OCI-LY1 (cell line): ENCODE data around the gene CREB3L1.

Experiments
- H2AFZ ChIP-seq: fragments of 200-600 bp; sonication (generic), shearing (Covaris generic); 2 replicates; pipeline ENCODE4 v1.6.0; 2014; ENCODE audit warnings: antibody characterized with exemption, mild to moderate bottlenecking, low read length
- H3F3A ChIP-seq: fragments of 200-600 bp; sonication (generic), shearing (Covaris generic); 2 replicates; pipeline ENCODE4 v1.6.0; 2014; ENCODE audit warnings: mild to moderate bottlenecking, antibody characterized with exemption, low read length, moderate library complexity; ENCODE audit not compliant: insufficient read depth
- H3K27ac ChIP-seq: fragments of 200-600 bp; sonication (generic); 2 replicates; pipeline ENCODE4 v1.5.1; 2014; ENCODE audit warnings: low read length, mixed run types, mild to moderate bottlenecking, low read depth; ENCODE audit not compliant: poor library complexity, severe bottlenecking
- H3K27me3 ChIP-seq: fragments of 200-600 bp; sonication (generic); 2 replicates; pipeline ENCODE4 v1.6.0; 2014; ENCODE audit warnings: antibody characterized with exemption, mild to moderate bottlenecking, low read length, moderate library complexity; ENCODE audit not compliant: insufficient read depth
- H3K36me3 ChIP-seq: fragments of 200-600 bp; sonication (generic); 2 replicates; pipeline ENCODE4 v1.6.1; 2014; ENCODE audit warnings: mild to moderate bottlenecking, antibody characterized with exemption, low read length, moderate library complexity, mixed read lengths; ENCODE audit not compliant: insufficient read depth
- H3K4me1 ChIP-seq: fragments of 200-600 bp; sonication (generic); 2 replicates; pipeline ENCODE4 v1.5.1; 2014; ENCODE audit warnings: mild to moderate bottlenecking, low read length, moderate library complexity; ENCODE audit not compliant: insufficient read depth, severe bottlenecking
- H3K4me2 ChIP-seq: fragments of 200-600 bp; sonication (generic), shearing (Covaris generic); 2 replicates; pipeline ENCODE4 v1.6.1; 2014; ENCODE audit warnings: low read length
- H3K4me3 ChIP-seq: fragments of 200-600 bp; sonication (generic); 2 replicates; pipeline ENCODE4 v1.5.1; 2014; ENCODE audit warnings: low read length, low read depth, mild to moderate bottlenecking, mixed read lengths; ENCODE audit not compliant: poor library complexity, severe bottlenecking
- H3K79me2 ChIP-seq: fragments of 200-600 bp; shearing (Covaris generic); 2 replicates; pipeline ENCODE4 v1.6.1; 2016; ENCODE audit warnings: mixed run types, low read length, mixed read lengths; ENCODE audit not compliant: insufficient read depth
- H3K9ac ChIP-seq: fragments of 200-600 bp; sonication (generic), shearing (Covaris generic); 2 replicates; pipeline ENCODE4 v1.6.1; 2014; ENCODE audit warnings: mild to moderate bottlenecking, low read length, mixed read lengths
- H3K9me2 ChIP-seq: fragments of 200-600 bp; sonication (generic), shearing (Covaris generic); 2 replicates; pipeline ENCODE4 v1.6.1; 2014; ENCODE audit warnings: low read depth, mild to moderate bottlenecking, low read length, mixed read lengths
- H3K9me3 ChIP-seq: fragments of 200-600 bp; shearing (Covaris generic); 2 replicates; pipeline ENCODE4 v1.6.1; 2014; ENCODE audit warnings: low read length, mixed read lengths
- H4K20me1 ChIP-seq: fragments of 200-600 bp; sonication (generic), shearing (Covaris generic); 2 replicates; pipeline ENCODE4 v1.6.0; 2016; ENCODE audit warnings: mild to moderate bottlenecking, low read length; ENCODE audit not compliant: insufficient read depth
- CTCF ChIP-seq: fragments of 200-600 bp; sonication (generic), shearing (Covaris generic); IDR thresholded peaks from 2 replicates; pipeline ENCODE4 v1.5.1; 2017; ENCODE audit warnings: mild to moderate bottlenecking, antibody characterized with exemption, low read length, moderate library complexity, mixed read lengths
- EZH2 ChIP-seq: fragments of 200-600 bp; sonication (generic), shearing (Covaris generic); IDR thresholded peaks from 2 replicates; pipeline ENCODE4 v1.8.0; 2017; ENCODE audit warnings: borderline replicate concordance, mixed run types, mild to moderate bottlenecking, antibody characterized with exemption, low read length, moderate library complexity, mixed read lengths

The CREB3L1 gene

GRCh38 chr11:46296059-46296527, 18.6 kb downstream of the CREB3L1 start:
- Histone ChIP-seq H4K20me1 (no peaks in the 10 kb centered on the region), H3K4me3 (peak overlapping the region; percentile 49), H3K9me2 (no peaks in the 10 kb centered on the region), H2AFZ (no peak overlapping the region), H3K4me1 (peaks cover 10% of the 10 kb centered on the region), H3K9ac (no peak overlapping the region; the same call in 1 of the 2 replicates), H3K4me2 (peak overlapping the region; percentile 64), H3K36me3 (no peaks in the 10 kb centered on the region), H3F3A (no peaks in the 10 kb centered on the region), H3K27me3 (0 out of 2 replicates have a peak, but pooled peaks cover 1% of the 10 kb centered on the region), H3K27ac (no peak overlapping the region), H3K9me3 (no peaks in the 10 kb centered on the region), H3K79me2 (no peaks in the 10 kb centered on the region)
- TF ChIP-seq EZH2 = no peak
- no peak for TF ChIP-seq CTCF

- Histone ChIP-seq H3K27me3 (0 out of 2 replicates have a peak, but pooled peaks cover 4% of the 10 kb centered on the region), H2AFZ (no peak overlapping the region), H3K9ac (no peak overlapping the region), H3K9me3 (no peaks in the 10 kb centered on the region), H3K4me3 (no peak overlapping the region), H3K36me3 (no peaks in the 10 kb centered on the region), H3K79me2 (no peaks in the 10 kb centered on the region), H3K27ac (no peak overlapping the region), H3K9me2 (no peaks in the 10 kb centered on the region), H3K4me1 (peaks cover 10% of the 10 kb centered on the region), H3K4me2 (no peak overlapping the region), H4K20me1 (no peaks in the 10 kb centered on the region), H3F3A (no peaks in the 10 kb centered on the region)
- TF ChIP-seq CTCF = peak; percentile 43
- TF ChIP-seq EZH2 = no peak
Observed at GRCh38 chr11:46296528-46297448, 19.3 kb downstream of the CREB3L1 start.

- Histone ChIP-seq H4K20me1 (no peaks in the 10 kb centered on the region), H3K4me1 (peaks cover 20% of the 10 kb centered on the region), H3K27ac (no peak overlapping the region), H3K27me3 (0 out of 2 replicates have a peak, but pooled peaks cover 4% of the 10 kb centered on the region), H2AFZ (no peak overlapping the region), H3K9me2 (no peaks in the 10 kb centered on the region), H3K9me3 (no peaks in the 10 kb centered on the region), H3K4me3 (no peak overlapping the region), H3K36me3 (no peaks in the 10 kb centered on the region), H3K4me2 (no peak overlapping the region), H3K9ac (no peak overlapping the region), H3K79me2 (no peaks in the 10 kb centered on the region), H3F3A (no peaks in the 10 kb centered on the region)
- no peak for TF ChIP-seq EZH2
- TF ChIP-seq CTCF = no peak
Observed at GRCh38 chr11:46298699-46299433, 21.4 kb downstream of the CREB3L1 start.
